GM19238 (cell line): ENCODE measurements around the gene SORCS1.

Experiments used
- DNase-seq: peaks from one replicate; pipeline ENCODE4 v3.0.0; 2011; ENCODE audit warnings: low spot score; ENCODE audit not compliant: insufficient read length

Gene SORCS1

DNA sequence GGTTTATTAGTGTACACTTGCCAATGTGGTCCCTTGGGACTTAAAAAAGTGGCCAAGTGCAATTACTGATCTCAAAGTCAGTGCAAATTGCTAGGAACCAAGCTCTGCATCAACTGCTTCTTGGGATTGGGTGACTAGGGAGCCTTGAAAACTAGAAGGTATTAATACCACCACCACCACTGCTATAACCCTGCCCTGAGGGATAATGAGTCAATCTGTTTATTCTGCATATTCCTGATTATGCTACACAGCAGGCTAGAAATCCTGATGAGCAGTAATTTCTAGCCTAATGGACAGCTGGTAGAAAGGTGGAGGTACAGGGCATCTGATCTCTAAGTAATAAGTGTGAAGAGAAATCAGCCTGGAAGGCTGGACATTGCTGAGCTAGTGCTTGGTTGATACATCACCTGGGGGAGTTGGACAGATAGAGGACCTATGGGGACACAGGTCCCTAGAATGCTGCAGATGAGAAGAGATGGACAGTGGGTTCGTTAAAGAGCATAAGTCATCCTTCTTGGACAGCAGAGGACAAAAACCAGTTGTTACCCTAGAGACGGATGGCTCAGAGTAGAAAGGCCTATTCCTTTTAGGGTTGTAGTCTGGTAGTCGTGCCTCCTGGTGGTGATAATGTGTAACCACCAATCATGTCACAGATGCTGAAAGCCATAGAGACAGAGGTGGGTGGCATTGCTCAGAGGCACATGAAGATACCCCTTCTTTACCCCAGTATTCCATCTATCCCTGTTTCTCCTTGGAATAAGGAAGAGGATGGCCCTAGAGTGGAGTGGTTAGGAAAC, 554.8 kb downstream of the SORCS1 start:
- DNase-seq, result no peak

GRCh38 chr10:106608066-106608465, 556.4 kb downstream of the SORCS1 start:
- DNase-seq, result no peak

DNA sequence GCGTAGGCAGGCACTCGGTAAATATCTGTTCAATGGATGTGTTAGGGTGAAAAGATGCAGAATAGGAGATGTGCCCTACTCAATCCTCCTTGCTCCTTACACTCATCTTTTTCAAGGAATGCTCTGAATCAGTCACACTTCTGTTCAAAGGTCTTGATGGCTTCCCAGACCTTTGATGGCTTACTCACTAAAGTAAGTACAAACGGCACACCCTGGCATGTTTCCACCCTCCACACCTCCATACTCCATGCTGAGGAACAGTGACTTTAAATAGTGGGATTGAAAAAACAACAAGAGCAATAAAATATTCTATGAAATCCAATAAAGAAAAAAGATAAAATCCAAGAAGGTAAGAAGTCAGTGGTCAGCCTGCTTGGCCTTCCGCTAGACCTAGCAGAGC, 569.2 kb downstream of the SORCS1 start:
- no peak for DNase-seq

DNA sequence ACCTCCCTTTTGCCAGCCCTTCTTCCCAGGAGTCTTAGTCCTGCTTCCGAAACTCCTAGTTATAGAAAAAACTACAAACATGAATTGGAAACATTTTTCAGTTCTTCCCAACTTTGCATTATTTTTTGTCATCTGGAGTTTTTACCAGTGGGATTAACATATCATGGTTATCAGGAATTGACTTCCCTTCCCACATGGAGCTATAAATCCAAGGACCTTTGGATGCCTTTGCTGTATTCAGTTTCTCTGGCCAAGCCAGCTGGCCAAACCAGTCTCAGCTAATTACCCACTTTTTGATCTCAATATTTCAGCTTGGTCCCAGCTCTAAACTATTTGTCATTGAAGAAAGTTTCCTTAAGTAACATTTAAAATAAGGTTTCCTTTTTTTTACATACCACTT, 570.6 kb downstream of the SORCS1 start:
- no peak for DNase-seq

DNA sequence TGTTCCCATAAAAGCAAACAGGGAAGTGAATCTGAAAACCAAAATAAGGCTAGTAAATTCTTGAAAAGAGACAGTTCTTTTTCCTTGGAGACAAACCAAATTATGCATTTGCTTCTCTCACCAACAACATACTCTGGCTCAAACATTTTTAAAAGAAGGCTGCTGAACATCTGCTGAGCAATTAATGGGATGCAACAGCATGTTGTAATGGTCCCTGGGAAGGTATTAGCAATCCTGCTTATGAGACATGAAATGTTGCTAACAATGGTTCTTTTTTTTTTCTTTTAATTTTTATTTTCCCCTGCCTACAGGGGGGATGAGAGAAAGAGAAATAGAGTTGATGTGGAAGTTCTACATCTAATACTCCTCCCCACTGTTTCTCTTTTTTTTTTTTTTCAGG, 572.1 kb downstream of the SORCS1 start:
- no peak for DNase-seq

- no peak for DNase-seq
These were observed 582.2 kb downstream of the SORCS1 start for GRCh38 chr10:106582291-106582690.

DNA sequence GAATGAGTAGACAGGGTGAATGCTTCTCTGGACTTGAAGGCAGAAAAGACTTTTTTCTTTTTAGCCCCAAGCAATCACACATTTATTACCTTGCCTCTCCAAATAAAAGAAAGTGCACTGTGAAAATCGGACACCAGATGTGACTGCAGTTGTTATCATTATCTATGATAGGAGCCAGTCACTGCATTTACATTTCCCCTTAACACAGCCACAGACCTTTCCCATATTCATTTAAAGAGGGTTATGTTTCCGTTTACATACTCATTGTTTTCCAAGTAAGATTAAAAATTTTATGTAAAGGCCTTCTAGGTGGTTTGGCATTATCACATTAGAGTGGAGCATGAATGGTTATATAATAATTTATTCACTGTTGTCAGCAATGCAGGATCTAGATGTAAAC, 586.8 kb downstream of the SORCS1 start:
- no peak for DNase-seq

DNA sequence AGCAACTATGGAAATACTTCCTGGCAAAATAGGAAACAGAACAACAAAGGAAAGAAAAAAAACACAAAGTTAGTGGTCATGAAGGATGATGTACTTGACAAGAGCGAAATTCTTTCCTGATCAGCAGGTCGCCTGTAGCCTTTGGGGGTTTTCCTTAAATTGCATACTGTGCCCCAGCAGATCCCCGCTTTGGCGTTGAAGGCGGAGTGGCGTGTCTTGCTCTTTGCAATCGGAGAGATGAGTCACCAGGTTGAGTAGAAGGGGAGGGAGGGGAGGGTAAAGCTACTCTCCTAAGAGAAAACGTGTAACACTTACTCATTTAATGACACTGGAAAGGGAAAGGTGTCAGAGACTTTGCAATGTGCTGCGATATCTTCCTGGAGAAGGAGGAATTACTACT, 587.2 kb downstream of the SORCS1 start:
- no peak for DNase-seq

DNA sequence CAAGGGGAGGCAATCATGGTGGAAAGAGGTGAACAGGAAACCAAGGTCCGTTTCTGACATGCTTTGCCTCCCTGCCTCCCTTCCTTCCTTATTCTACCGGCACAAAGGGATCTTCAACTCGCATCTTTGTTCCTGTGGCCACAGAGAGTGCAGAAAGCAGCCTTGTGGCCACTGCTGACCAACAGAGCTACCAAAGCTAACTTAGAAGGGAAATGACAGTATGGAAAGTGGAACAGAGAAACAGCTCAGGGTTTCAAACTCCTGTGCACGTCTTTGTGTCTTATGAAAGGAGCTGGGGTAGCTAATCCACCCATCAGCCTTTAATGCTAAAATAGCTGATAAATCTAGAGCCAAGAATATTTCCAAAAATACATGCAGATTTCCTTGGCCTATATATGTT, 588.0 kb downstream of the SORCS1 start:
- no peak for DNase-seq

GRCh38 chr10:106573106-106573505, 591.4 kb downstream of the SORCS1 start:
- no peak for DNase-seq

GRCh38 chr10:106571192-106571946, 593.1 kb downstream of the SORCS1 start:
- no peak for DNase-seq

- no peak for DNase-seq
These were observed 594.2 kb downstream of the SORCS1 start for GRCh38 chr10:106570268-106570667.

GRCh38 chr10:106567629-106568028, 596.9 kb downstream of the SORCS1 start:
- DNase-seq, result no peak

DNA sequence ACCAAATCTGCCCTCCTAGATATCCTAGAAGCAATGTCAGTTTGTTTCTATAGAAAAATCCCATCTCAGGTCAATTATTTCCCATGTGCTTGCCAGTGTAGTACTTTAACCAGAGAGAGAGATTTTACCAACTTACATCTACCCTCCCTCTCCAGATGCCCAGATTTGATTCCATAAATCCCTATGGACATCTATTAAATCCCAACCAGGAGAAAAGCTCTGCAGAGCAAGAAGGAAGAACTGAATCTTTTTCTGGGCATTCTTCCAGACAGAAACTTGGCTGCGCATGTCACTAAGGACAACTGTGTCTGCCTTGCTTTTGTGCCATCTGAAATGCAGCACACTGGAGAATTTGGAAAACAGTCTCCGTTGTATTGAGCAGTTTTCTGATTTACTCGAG, 597.6 kb downstream of the SORCS1 start:
- DNase-seq, result no peak

DNA sequence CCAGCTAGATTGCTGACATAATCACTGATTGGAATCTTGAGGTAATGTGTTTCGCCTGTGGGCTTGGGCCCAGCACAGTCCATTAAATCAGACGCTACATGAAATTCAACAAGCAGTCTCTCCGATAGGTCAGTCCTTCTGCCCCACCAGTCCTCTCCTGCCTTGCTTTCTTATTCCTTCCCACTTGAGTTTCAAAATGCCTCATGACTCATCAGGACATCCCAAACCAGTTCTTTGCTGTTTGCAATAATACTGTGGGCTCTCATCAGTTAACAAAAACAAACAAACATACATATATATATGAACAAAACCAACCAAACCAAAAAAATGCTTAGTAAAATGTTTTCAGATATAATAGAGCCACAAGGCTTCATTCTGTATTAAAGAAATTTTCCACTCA, 599.0 kb downstream of the SORCS1 start:
- no peak for DNase-seq

DNA sequence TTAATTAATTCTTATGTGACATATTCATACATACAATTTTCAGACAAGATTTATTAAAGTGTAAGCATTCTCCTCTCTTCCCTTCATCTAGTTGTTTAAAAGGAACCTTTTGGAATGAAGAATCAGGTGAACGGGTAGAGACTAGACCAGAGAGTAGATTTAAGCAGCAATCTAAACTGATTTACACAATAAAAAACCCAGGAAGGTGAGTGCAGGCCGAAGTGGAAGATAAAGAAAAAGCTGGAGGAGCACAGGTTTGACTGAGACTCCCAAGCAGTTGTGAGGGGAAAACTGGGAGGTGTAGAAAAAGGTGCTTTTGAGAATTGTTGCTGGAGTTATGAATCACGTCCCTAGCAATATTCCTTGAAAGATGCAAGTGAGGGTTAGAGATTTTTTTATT, 601.1 kb downstream of the SORCS1 start:
- no peak for DNase-seq

GRCh38 chr10:106560925-106561640, 603.4 kb downstream of the SORCS1 start:
- DNase-seq, result no peak

- DNase-seq, result no peak
These were observed 605.1 kb downstream of the SORCS1 start for GRCh38 chr10:106559442-106559841.

- no peak for DNase-seq
These were observed 606.4 kb downstream of the SORCS1 start for GRCh38 chr10:106557951-106558733.

- no peak for DNase-seq
These were observed 607.5 kb downstream of the SORCS1 start for GRCh38 chr10:106557053-106557452.

DNA sequence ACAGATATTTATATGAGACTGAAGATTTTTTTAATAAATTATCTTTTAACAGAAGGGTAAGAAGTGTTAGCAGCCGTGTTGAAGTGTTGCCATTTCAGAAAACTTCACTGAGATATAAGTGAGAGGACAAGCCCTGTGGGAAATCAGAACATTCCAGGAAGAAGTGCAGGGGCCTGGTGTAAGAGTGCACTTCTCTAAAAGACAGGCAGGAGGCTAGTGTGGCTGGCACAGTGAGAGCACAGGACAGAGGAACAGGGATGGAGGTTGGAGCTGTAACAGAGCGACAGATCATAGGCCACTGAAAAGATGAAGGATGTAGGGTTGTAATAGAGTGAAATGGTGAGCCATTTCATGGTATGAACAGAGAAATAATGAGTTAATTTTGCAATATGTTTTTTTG, 608.9 kb downstream of the SORCS1 start:
- DNase-seq, result no peak
